GM12878 (cell line): ENCODE measurements around the gene NFS1. TPM values are rescaled to one million over a fixed set of nuclear protein-coding genes. Genes with fewer than 3 reads are reported as not detected.

Experiments used
- ATAC-seq: fragments of 200-7000 bp; cut with Tn5 transposase; 3 replicates; pipeline ENCODE4 v1.9.1; 2020; ENCODE audit warnings: mild to moderate bottlenecking, moderate library complexity
- BruUV-seq: library from RNA; stranded (reverse); fragments of 400-500 nt; replicated peaks from 2 replicates; lab custom pipeline; 2021; lab: Mats Ljungman, UMichigan
- CTCF ChIA-PET: fragments of 300-600 bp; sonication (Branson Sonifier 250); formaldehyde crosslinking; extraction: SDS; loops from one replicate; lab custom pipeline; 2021; ENCODE audit warnings: inconsistent platforms; lab: Yijun Ruan, JAX
- POLR2A ChIA-PET: fragments of 350-600 bp; formaldehyde crosslinking; extraction: SDS; loops from one replicate; lab custom pipeline; 2021; ENCODE audit warnings: inconsistent platforms; lab: Charles Lee
- RAD21 ChIA-PET: fragments of 300-600 bp; sonication (Branson Sonifier 250); formaldehyde crosslinking; loops from one replicate; lab custom pipeline; 2023; ENCODE audit warnings: antibody characterized with exemption; ENCODE audit not compliant: unreplicated experiment; lab: Charles Lee
- SMC1A ChIA-PET: fragments of 300-600 bp; sonication (Branson Sonifier 250); formaldehyde crosslinking; loops from one replicate; lab custom pipeline; 2023; ENCODE audit not compliant: unreplicated experiment, uncharacterized antibody; lab: Charles Lee
- DNase-seq: peaks from one replicate; pipeline ENCODE4 v3.0.0-alpha.2; 2011; ENCODE audit warnings: low read depth, low spot score
- FAIRE-seq: peaks from 3 replicates; lab custom pipeline; 2011; peaks lifted over from hg19 to GRCh38; lab: Jason Lieb, UNC
- H2AFZ ChIP-seq: 2 replicates; pipeline ENCODE4 v1.6.0; 2011; ENCODE audit warnings: low read depth, low read length, control low read depth; ENCODE audit not compliant: control insufficient read depth
- H3K27ac ChIP-seq: 2 replicates; pipeline ENCODE4 v1.5.1; 2011; ENCODE audit warnings: control low read depth; ENCODE audit not compliant: control insufficient read depth, insufficient read depth
- H3K27me3 ChIP-seq, 2 experiments: replicated peaks in 1 of 2; 2 replicates each; pipeline versions ENCODE4 v1.6.0 to v1.6.1; 2011; ENCODE audit warnings: low read length in 1 of 2; ENCODE audit not compliant: control insufficient read depth in 2 of 2, insufficient read depth in 2 of 2
- H3K36me3 ChIP-seq, 2 experiments: 2 replicates each; pipeline ENCODE4 v1.5.1; 2011; ENCODE audit warnings: low read length in 1 of 2; ENCODE audit not compliant: control insufficient read depth in 2 of 2, insufficient read depth in 2 of 2
- H3K4me1 ChIP-seq: 2 replicates; pipeline ENCODE4 v1.6.1; 2011; ENCODE audit warnings: mild to moderate bottlenecking, low read length, moderate library complexity, mixed read lengths; ENCODE audit not compliant: control insufficient read depth, insufficient read depth
- H3K4me2 ChIP-seq: 2 replicates; pipeline ENCODE4 v1.6.0; 2011; ENCODE audit warnings: control low read depth; ENCODE audit not compliant: control insufficient read depth, insufficient read depth
- H3K4me3 ChIP-seq: fragments of 200-600 bp; sonication (generic); 2 replicates; pipeline ENCODE4 v1.5.1; 2016
- H3K79me2 ChIP-seq: 2 replicates; pipeline ENCODE4 v1.6.0; 2011; ENCODE audit warnings: low read length; ENCODE audit not compliant: control insufficient read depth, insufficient read depth
- H3K9ac ChIP-seq: 2 replicates; pipeline ENCODE4 v1.8.0; 2011; ENCODE audit warnings: low read length, control low read depth, mixed read lengths; ENCODE audit not compliant: control insufficient read depth, insufficient read depth
- H3K9me3 ChIP-seq: replicated peaks from 3 replicates; pipeline ENCODE4 v1.5.1; 2011; ENCODE audit warnings: mild to moderate bottlenecking, low read length; ENCODE audit not compliant: control insufficient read depth, insufficient read depth
- H4K20me1 ChIP-seq: 2 replicates; pipeline ENCODE4 v1.6.0; 2011; ENCODE audit not compliant: control insufficient read depth, insufficient read depth
- ATF7 ChIP-seq: fragments of 450-650 bp; IDR thresholded peaks from 2 replicates; pipeline ENCODE4 v1.6.1; 2016; ENCODE audit warnings: low read depth, mild to moderate bottlenecking
- CBFB ChIP-seq: IDR thresholded peaks from 2 replicates; pipeline ENCODE4 v1.6.1; 2016; ENCODE audit warnings: antibody characterized with exemption, low read depth
- FOXM1 ChIP-seq: IDR thresholded peaks from 2 replicates; pipeline ENCODE4 v1.6.1; 2012; ENCODE audit warnings: low read depth, mild to moderate bottlenecking, inconsistent platforms, low read length, moderate library complexity
- MTA2 ChIP-seq: fragments of 450-650 bp; IDR thresholded peaks from 2 replicates; pipeline ENCODE4 v1.6.1; 2016; ENCODE audit warnings: low read depth, mild to moderate bottlenecking, moderate library complexity
- RB1 ChIP-seq: fragments of 450-650 bp; formaldehyde crosslinking; IDR thresholded peaks from 2 replicates; pipeline ENCODE4 v1.6.1; 2017; ENCODE audit warnings: mild to moderate bottlenecking, borderline replicate concordance
- STAT3 ChIP-seq: IDR thresholded peaks from 2 replicates; pipeline ENCODE4 v1.6.1; 2011; ENCODE audit warnings: low read depth, low read length, improper control_type of control experiment
- WGBS: methylation state at CpG from one replicate; pipeline ENCODE4 v1.1.6; 2016; ENCODE audit warnings: low lambda C conversion rate; ENCODE audit not compliant: insufficient replicate concordance, insufficient coverage; ENCODE audit errors: missing lambda C conversion rate; 5-methylcytosine and 5-hydroxymethylcytosine counted together
- in situ Hi-C: fragments of 300-500 bp; cut with MboI; formaldehyde crosslinking; loops from 9 replicates; pipeline ENCODE4 v1.14.3; 2018; ENCODE audit warnings: mixed read lengths
- intact Hi-C: fragments of 100-400 bp; cut with micrococcal nuclease; formaldehyde crosslinking; loops from one replicate; pipeline ENCODE4 v1.14.2; 2022; ENCODE audit not compliant: unreplicated experiment
- polyA plus RNA-seq, 11 experiments: library from polyadenylated mRNA; depleted of rRNA in 4 of 11; unstranded in 6 of 11; stranded (reverse) in 5 of 11; fragments of >200 nt; fragmentation: Nextera tagmentation in 4 of 11; fragmentation: Illumina TruSeq in 1 of 11; extraction: Ambion mirVana in 4 of 11; extraction: Trizol in 1 of 11; gene quantifications; 1 replicate in 1 of 11; 2 replicates in 10 of 11; pipeline versions ENCODE4 v1.2.1 to v1.2.3, GENCODE V29; 2011 to 2016; ENCODE audit warnings: inconsistent platforms in 2 of 11, missing spikeins in 2 of 11, low read depth in 1 of 11
- total RNA-seq, 4 experiments: library from RNA; depleted of rRNA in 3 of 4; stranded (reverse); fragments of >200 nt in 3 of 4; fragmentation: Illumina TruSeq in 1 of 4; extraction: Trizol in 1 of 4; gene quantifications; 2 replicates each; pipeline versions ENCODE4 v1.2.1 to v1.2.3, GENCODE V29; 2013 to 2021
- TF ChIP-seq, protein P1 (sequence below): fragments of 450-650 bp; formaldehyde crosslinking; IDR thresholded peaks from 2 replicates; pipeline ENCODE4 v1.4.0; 2020; ENCODE audit warnings: mild to moderate bottlenecking, moderate library complexity

NFS1 gene
- total and polyA plus RNA-seq, 10 of the 15 experiments (the other 5 are each of a cell fraction or from before 2014, with no cell fraction given), result 9.2 to 74.1 (median 38.6) TPM

- intact Hi-C loops, result no loop called here
- POLR2A ChIA-PET, result interaction anchor here (0.5 to 3.4 kb wide), 6 partner anchors 11 to 323 kb away, joined by 3 to 10 read pairs (median 4); partner anchors contain the start of genes NFS1 and ROMO1
- no peak overlapping the region for H3K27ac ChIP-seq
Measured at GRCh38 chr20:35710884-35711587, 11.9 kb upstream of the NFS1 start.

More at GRCh38 chr20:35710884-35711587, 11.9 kb upstream of the NFS1 start:
- Histone ChIP-seq H3K9ac (no peak overlapping the region), H2AFZ (no peak overlapping the region), H3K4me1 (peaks cover 16% of the 10 kb centered on the region), H3K4me3 (no peak overlapping the region), H3K36me3 (peaks cover 15 to 54% of the 10 kb centered on the region in 2 experiments), H3K9me3 (no peaks in the 10 kb centered on the region), H3K27me3 (no peaks in the 10 kb centered on the region), H3K4me2 (no peak overlapping the region), H3K79me2 (peaks cover 35% of the 10 kb centered on the region), H4K20me1 (peaks cover 16% of the 10 kb centered on the region)
- 64% methylated on average over 6 of the region's 6 CpGs for WGBS
- ChIA-PET RAD21 (interaction anchor here (1.1 kb wide), 2 partner anchors 92 to 130 kb away, joined by 3 read pairs; no protein-coding TSS in a partner anchor), SMC1A (interaction anchor here (0.8 to 1.7 kb wide), 6 partner anchors 9 to 173 kb away, joined by 3 to 4 read pairs (median 3); no protein-coding TSS in a partner anchor), CTCF (interaction anchor here (1.4 to 1.9 kb wide), 2 partner anchors 8 to 29 kb away, joined by 3 to 4 read pairs; no protein-coding TSS in a partner anchor)
- FAIRE-seq (no peak), DNase-seq (no peak), ATAC-seq (no peak)
- TSS peak; percentile 2 for BruUV-seq
- TF ChIP-seq, protein P1, sequence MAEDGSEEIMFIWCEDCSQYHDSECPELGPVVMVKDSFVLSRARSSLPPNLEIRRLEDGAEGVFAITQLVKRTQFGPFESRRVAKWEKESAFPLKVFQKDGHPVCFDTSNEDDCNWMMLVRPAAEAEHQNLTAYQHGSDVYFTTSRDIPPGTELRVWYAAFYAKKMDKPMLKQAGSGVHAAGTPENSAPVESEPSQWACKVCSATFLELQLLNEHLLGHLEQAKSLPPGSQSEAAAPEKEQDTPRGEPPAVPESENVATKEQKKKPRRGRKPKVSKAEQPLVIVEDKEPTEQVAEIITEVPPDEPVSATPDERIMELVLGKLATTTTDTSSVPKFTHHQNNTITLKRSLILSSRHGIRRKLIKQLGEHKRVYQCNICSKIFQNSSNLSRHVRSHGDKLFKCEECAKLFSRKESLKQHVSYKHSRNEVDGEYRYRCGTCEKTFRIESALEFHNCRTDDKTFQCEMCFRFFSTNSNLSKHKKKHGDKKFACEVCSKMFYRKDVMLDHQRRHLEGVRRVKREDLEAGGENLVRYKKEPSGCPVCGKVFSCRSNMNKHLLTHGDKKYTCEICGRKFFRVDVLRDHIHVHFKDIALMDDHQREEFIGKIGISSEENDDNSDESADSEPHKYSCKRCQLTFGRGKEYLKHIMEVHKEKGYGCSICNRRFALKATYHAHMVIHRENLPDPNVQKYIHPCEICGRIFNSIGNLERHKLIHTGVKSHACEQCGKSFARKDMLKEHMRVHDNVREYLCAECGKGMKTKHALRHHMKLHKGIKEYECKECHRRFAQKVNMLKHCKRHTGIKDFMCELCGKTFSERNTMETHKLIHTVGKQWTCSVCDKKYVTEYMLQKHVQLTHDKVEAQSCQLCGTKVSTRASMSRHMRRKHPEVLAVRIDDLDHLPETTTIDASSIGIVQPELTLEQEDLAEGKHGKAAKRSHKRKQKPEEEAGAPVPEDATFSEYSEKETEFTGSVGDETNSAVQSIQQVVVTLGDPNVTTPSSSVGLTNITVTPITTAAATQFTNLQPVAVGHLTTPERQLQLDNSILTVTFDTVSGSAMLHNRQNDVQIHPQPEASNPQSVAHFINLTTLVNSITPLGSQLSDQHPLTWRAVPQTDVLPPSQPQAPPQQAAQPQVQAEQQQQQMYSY (CRISPR knock-in tag), result no peak
- TF ChIP-seq FOXM1, result no peak
- no peak for TF ChIP-seq ATF7
- TF ChIP-seq STAT3, result no peak
- TF ChIP-seq MTA2, result no peak
- no peak for TF ChIP-seq RB1
- 0 out of 2 replicates have a peak, but pooled peaks have one; percentile 33 for TF ChIP-seq CBFB
- in situ Hi-C loops, result no loop called here
